Left colon (tissue), 2 donors: Measurements from ENCODE around the gene GALK2. TPM values are rescaled to one million over a fixed set of nuclear protein-coding genes. Genes with fewer than 3 reads are reported as not detected.
"Not testable (repeated sequence)": the region's sequence is repeated elsewhere in the genome, so short reads cannot be mapped to it uniquely, and the experiment has no call there.

ENCODE experiments used
- ATAC-seq: fragments of 200-7000 bp; cut with Tn5 transposase; one replicate; pipeline ENCODE4 v1.9.1; 2020; ENCODE audit warnings: mild to moderate bottlenecking, moderate library complexity
- DNase-seq, 2 donors: peaks; one replicate each; pipeline ENCODE4 v3.0.0-alpha.2; 2020
- intact Hi-C, 2 donors: fragments of 100-400 bp; cut with DNase I in 1 of 2; cut with micrococcal nuclease in 1 of 2; formaldehyde crosslinking; loops; one replicate each; pipeline versions ENCODE4 v1.11.2 to v1.14.0; 2022; cut with DNase I, micrococcal nuclease
- total RNA-seq, 2 donors: library from RNA; stranded (reverse); fragmentation: NEBNext Ultra II Directional; extraction: Animal tissue kit (Norgen Biotek cat#: 25700); gene quantifications; one replicate each; pipeline ENCODE4 v1.2.1, GENCODE V29; 2021
- donor health status: DM: no; HTN: no; CAD: no.
- donor health status: DM: yes; HTN: yes; CAD: no.

The GALK2 gene
- total RNA-seq, 2 donors from 2014 or later: 34.9 to 38.5 TPM

DNA sequence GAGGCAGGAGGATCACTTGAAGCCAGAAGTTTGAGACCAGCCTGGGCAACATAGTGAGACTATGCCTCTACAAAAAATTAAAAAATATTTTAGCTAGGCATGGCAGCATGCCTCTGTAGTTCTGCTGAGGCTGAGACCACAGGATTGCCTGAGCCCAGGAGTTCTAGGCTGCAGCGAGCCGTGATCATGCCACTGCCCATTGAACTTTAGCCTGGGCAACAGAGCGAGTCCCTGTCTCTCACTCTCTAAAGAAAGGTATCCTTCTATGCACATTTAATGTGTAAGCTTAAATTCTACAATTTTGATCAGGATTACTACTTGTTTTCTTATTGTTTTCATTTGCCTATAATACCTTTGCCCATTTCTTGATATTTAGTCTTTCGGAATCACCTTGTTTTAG, 26.8 kb downstream of the GALK2 start:
- intact Hi-C loops: no loop called here
- ATAC-seq (no peak), DNase-seq (no peak)

DNA sequence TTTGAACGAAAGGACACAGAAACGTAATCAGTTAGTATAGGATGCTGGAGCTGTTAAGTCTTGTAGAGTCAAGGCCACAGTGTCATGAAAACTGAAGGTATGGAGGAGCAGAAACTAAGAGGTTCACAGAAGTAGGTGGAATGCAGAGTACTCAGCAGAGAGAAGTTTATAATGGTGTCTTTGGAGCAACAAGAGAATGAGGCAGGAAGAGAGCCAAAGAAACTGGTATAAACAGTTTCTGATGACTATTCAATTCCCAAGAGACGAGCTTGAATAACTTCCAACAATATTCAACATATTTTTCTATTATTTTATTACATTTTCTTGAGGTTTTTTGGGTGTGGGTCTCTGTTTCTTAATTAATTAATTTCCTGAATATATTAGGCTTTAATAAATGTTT, 29.6 kb downstream of the GALK2 start:
- intact Hi-C loops: no loop called here
- no peak for DNase-seq
- ATAC-seq: no peak

DNA sequence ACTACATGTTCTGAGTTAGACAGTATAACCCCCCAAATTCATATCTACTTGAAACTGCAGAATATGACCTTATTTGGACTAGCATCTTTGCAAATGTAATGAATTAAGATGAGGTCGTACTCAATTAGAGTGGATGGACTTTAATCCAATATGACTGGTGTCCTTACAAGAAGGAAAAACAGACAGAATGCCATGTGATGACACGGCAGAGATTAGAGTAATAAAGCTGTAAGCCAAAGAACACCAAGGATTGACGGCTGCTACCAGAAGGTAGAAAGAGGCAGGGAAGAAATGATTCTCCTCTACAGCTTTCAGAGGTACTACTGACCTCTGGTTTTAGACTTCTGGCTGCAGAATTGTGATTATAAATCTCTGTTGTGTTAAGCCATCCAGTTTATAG, 30.3 kb downstream of the GALK2 start:
- ATAC-seq: peak; percentile 82
- DNase-seq: no peak
- intact Hi-C loops: no loop called here

DNA sequence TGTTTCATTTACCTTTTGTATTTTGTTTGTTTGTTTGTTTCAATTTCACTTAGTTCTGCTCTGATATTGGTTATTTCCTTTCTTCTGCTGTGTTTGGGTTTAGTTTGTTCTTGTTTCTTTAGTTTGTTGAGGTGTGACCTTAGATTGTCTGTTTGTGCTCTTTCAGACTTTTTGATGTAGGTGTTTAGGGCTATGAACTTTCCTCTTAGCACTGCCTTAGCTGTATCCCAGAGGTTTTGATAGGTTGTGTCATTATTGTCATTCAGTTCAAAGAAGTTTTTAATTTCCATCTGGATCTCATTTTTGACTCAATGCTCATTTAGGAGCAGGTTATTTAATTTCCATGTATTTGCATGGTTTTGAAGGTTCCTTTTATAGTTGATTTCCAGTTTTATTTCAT, 38.1 kb downstream of the GALK2 start:
- intact Hi-C loops, ATAC-seq, DNase-seq: not testable (repeated sequence)

DNA sequence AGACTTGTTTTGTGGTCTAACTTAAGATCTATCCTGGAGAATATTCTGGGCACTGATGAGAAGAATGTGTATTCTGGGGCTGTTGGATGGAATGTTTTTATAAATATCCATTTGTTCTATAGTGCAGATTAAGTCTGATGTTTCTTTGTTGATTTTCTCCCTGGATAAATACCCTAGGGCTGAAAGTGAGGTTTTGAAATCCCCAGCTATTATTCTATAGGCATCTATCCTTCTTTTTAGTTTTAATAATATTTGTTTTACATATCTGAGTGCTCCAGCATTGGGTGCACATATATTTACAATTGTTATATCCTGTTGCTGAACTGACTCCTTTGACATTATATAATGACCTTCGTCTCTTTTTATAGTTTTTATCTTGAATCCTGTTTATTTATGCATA, 42.9 kb downstream of the GALK2 start:
- ATAC-seq (peak; percentile 31), DNase-seq (no peak)
- intact Hi-C loops: no loop called here

DNA sequence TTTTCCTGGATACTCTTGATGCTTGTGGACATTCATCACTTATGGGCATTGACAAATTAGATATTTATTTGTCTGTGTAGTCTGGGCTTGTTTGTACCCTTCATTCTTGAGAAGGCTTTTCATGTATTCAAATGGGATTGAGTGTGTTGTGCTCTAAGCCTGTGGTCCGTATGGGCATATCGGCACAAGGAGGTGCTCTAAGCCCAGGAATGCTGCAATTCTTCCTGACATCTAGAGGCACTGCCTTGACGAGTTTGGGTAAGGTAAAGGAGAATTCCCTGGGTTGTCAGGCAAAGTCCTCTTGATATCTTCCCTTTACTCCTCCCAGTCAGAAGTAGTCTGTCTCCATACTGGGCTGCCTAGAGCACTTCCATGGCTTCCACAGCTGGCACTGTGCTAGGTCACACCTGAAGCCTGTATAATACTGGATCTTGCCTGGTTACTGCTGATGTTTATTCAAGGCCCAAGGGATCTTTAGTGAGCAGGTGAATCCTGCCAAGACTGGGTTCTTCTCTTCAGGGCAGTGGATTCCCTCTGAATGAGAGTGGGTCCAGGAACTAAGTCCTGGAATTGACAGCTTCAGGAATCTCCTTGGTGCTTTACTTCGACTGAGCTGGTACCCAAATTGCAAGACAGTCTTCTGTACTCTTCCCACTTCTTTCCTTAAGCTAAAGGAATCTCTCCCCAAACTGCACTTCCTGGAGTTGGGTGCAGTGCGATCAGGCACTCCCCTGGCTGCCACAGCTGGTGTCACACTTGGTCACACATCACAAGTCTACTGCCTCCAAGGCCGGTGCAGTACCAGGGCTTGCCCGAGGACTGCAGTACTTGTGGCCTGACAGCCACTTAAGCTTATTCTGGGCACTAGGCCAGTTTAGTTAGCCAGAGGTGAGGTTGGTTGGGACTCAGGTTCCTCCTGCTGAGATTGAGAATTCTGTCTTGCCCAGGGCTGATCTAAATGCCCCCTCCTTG, 46.0 kb downstream of the GALK2 start:
- peak in 1 of 2 donors; percentile 14 for DNase-seq
- peak; percentile 90 for ATAC-seq
- intact Hi-C loops: no loop called here

DNA sequence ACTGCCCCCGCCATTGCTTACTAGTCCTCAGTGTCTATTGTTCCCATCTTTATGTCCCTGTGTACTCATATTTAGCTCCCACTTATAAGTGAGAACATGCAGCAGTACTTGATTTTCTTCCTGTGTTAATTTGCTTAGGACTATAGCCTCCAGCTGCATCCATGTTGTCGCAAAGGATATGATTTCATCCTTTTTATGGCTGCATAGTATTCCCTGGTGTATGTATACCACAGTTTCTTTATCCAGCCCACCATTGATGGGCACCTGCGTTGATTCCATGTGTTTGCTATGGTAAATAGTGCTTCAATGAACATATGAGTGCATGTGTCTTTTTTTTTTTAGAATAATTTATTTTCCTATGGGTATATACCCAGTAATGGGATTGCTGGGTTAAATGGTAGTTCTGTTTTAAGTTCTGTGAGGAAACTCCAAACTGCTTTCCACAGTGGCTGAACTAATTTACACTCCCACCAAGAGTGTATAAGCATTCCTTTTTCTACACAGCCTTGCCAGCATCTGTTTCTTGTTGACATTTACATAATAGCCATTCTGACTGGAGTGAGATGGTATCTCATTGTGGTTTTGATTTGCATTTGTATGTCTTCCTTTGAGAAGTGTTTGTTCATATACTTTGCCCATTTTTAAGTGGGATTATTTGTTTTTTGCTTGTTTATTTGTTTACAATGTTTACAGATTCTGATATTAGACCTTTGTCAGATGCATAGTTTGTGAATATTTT, 53.7 kb downstream of the GALK2 start:
- no peak for DNase-seq
- intact Hi-C loops: no loop called here

DNA sequence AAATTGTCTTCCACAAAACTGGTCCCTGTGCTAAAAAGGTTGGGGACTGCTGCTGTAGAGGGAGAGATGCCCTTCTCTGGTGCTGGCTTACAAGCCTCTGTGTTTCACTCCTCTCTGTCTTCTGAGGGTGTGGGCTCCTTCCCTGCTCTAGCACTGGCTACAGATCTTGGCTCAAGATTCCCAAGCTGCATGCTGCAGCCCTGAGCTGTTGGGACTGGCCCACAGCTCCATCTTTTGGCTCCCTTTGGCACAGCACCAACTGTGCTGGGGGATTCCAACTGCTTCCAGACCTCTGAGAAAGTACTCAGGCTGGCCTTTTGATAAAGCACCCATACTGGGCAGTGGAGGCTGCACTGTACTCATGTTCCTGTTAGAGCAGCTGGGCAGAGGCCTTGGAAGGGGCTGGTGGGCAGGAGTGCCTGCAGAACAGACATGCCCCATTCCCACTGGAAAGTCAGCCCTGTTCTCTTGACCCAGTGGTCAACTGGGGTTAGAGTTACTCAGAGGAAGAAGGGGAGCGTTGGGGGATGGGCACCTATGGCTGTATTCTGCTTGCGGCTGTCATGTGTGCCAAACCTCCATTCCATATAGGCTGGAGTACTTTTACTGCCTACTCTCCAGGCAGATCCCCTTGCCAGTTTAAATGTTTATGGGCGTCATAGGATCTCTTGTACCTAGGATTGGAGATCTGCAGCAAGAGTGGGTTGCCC, 55.7 kb downstream of the GALK2 start:
- ATAC-seq (peak; percentile 79), DNase-seq (peak in 1 of 2 donors; percentile 18)
- intact Hi-C loops: no loop called here

More for the DNA sequence above, 53.7 kb downstream of the GALK2 start:
- ATAC-seq: no peak

DNA sequence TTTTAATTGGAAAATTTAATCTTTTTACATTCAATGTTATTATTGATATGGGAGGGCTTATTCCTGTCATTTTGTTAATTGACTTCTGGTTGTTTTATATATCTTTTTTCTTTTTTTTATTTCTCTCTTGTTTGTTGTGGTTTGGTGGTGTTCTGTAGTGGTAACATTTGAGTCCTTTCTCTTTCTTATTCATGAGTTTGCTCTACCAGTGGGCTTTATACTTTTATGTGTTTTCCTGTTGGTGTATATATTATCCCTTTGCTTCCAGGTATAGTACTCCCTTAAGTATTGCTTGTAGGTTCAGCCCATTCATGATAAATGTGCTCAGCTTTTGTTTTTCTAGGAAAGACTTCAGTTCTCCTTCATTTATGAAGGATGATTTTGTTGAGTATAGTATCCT, 57.6 kb downstream of the GALK2 start:
- ATAC-seq: no peak
- intact Hi-C loops: no loop called here
- no peak for DNase-seq

DNA sequence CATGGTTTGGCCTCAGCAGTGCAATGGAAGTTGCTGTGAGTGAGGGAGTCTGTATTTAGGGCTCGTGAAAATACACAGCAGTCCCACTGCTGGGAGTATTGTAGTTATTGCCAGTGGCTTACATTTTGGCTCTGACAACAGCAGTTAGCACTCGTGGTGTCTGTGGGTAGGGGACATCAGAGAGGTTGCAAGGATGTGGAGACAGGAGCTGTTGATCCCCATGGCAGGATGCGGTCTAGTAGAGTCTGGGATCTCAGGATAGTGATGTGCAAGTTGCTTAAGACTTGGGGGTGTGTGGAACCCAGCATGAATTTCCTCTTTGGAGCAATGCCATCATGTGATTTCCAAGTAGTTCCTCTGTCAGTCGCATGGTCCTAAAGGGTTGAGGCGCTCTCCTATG, 59.9 kb downstream of the GALK2 start:
- no peak for DNase-seq
- intact Hi-C loops: loop anchor here in 1 of 2 donors (10.0 kb wide), 1 partner anchor 775 kb away; no protein-coding TSS in a partner anchor

DNA sequence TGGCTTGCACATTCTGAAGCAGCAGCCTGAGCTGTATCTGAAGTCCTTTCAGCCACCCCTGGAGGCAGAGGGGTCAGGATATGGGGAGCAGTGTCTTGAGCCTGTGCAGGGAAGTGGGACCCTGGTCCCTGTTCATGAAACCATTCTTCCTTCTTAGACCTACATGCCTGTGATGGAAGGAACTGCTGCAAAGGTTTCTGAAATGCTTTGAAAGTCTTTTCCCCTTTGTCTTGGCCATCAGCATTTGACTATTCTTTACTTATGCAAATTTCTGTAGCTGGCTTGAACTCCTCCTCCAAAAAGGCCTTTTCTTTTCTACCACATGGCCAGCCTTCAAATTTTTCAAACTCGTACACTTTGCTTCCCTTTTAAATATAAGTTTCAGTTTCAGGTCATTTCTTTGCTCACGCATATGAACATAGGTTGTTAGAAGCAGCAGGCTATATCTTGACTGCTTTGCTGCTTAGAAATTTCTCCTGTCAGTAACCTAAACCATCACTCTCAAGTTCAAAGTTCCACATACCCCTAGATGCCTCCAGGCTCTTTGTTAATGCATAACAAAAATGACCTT, 62.3 kb downstream of the GALK2 start:
- DNase-seq (no peak), ATAC-seq (peak; percentile 33)
- intact Hi-C loops: loop anchor here in 1 of 2 donors (10.0 kb wide), 1 partner anchor 772 kb away; no protein-coding TSS in a partner anchor

More for the DNA sequence above, 59.9 kb downstream of the GALK2 start:
- no peak for ATAC-seq

DNA sequence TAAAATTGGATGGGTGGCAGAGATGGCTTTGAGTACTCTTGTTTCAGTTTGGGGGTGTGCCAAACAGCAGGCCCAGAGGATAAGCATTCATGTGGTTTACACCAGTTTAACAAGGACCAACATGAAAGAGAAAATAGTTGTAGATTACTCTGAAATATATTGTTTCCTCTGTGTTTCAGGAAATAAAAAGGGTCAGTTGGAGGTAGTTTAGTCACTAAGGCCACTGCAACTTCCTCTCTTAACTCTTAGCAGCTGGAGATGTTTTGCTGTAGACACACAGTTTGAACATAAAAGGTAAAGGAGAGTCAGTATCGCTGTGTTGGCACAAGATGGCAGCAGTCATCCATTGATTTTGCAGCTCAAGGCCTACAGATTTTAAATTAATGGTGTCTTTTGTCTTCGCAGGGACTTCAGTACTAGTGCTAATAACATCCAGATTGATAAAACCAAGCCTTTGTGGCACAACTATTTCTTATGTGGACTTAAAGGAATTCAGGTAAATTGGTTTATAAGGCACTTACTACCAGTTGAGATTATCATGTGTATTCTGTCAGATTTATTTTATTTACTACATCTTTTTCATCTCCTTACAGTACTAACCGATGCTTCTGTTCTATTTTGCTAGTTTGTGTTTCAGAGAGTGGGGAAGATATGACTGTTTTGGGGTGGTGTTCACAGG, 65.5 kb downstream of the GALK2 start:
- intact Hi-C loops: loop anchor here in 1 of 2 donors (5.0 to 10.0 kb wide), 4 partner anchors 187 to 912 kb away; partner anchors contain the start of gene FGF7
- DNase-seq (peak in 1 of 2 donors; percentile 25), ATAC-seq (peak; percentile 80)

DNA sequence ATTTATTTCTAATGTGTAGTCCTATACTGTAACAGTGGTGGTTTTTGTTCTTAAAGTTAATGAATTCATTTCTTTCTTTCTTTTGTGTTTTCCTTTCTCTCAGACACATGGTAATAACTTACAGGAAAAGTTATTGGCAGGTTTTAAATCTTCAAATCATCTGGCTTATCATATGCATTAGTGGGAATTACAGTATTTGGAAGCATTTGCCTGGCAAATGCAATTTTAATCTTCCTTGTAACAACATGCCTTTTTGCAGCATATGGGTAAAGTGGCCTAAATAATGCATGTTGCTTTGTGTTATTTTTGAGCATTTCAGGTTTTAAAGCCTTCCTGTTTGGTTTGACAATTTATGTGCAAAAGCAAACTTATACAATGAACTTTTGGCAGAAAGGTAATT, 66.8 kb downstream of the GALK2 start:
- ATAC-seq (no peak), DNase-seq (no peak)
- intact Hi-C loops: loop anchor here in 1 of 2 donors (5.0 to 10.0 kb wide), 4 partner anchors 185 to 910 kb away; partner anchors contain the start of gene FGF7

DNA sequence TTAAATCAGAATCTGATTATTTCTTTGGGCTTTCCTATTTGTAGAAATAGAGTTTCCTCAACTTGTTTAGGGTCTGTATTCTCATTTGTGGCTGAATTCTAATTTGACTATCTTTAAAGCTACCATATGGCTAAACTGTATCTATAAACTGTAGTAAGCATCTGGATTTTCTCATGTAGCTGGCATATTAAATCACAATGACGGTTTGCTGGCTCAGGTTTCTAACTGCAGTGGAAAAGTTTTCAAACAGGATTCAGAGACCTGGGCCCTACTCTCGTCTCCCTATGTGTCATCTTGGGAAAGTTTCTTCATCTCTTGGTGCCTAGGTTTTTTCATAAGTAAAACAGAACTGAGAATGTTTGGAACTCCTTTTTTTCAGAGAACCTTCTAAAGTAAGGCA, 68.3 kb downstream of the GALK2 start:
- intact Hi-C loops: loop anchor here in 1 of 2 donors (5.0 to 10.0 kb wide), 4 partner anchors 184 to 909 kb away; partner anchors contain the start of gene FGF7
- no peak for ATAC-seq
- DNase-seq: no peak

DNA sequence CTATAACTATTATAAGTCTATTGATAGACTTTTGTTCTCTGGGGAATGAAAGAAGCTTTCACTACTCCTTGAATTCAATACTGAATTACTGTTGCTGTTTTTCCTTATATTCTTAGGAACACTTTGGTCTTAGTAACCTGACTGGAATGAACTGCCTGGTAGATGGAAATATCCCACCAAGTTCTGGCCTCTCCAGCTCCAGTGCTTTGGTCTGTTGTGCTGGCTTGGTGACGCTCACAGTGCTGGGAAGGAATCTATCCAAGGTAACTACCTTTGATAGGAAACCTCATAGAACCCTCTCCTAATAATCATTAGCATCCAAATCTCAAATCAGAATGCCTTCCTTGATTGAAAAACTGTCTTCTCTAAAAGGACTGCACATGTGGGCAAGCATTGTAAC, 69.1 kb downstream of the GALK2 start:
- DNase-seq (no peak), ATAC-seq (no peak)
- intact Hi-C loops: loop anchor here in 1 of 2 donors (5.0 to 10.0 kb wide), 4 partner anchors 183 to 908 kb away; partner anchors contain the start of gene FGF7

DNA sequence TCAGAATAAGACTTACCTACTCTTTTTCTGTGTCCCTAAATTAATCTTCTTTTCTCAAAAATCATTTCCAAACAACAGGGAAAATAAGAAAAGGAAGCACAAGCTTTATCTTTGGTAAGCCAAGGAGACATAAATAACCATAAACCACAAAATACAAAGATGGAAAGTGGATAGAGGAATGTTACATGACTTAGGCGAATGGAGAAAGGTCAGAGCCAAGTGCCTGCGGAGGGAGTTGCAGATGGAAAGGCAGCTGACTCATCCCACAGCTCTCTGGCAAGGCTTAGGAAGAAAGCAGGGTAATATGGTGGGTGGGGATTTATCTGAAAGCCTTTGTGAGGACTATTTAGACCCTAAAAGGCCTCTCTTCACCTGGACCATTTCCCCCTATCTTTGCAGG, 72.8 kb downstream of the GALK2 start:
- intact Hi-C loops: no loop called here
- no peak for DNase-seq
- no peak for ATAC-seq

DNA sequence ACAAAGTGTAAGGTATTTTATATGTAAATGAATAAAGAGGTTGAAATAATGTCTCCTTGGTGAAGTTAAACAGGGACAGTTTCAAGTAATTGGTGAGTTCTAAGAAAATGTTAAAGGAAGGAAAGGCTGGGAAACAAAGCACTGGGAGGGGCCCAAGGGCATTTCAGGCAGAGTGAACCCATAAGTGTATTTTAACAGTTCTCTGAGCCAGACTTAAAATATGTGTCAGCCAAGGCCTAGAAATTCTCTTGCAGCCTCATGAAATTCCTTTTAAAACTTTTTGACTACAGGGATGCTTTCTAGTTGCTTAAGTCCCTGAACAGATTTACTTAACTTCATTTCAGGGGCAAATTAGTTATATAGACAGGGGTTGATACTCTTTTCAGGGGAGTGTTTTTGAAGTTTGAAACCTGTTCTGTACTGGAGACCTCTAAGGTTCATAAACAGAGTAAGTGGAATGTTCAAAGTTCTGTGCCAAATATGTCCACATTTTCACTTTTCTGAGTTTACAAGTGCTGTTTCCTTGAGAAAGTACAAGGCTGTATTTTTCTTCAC, 77.6 kb downstream of the GALK2 start:
- intact Hi-C loops: no loop called here
- no peak for ATAC-seq
- DNase-seq: no peak

DNA sequence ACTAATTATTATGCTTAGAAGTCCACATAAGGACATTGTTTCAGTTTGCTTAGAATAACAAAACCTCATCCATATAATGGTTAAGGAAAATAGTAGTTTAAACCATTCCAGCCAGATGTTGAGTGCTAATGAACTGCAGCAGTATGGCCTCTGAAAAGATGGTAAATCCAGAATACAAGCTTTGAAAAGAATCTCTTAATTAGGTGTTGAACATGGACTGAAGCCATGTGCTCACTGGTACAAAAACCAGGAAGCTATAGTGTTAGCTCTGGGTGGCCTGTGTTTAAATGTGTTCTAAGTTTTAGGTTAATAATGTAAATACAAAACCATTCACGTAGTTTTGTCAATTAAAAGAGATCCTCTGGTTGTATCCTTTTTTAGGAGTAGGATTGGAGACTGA, 78.2 kb downstream of the GALK2 start:
- intact Hi-C loops: no loop called here
- DNase-seq (no peak), ATAC-seq (no peak)
